ENCODE results near the gene SF3A2.
"Not testable (repeated sequence)": the region's sequence is repeated elsewhere in the genome, so short reads cannot be mapped to it uniquely, and the experiment has no call there.

The SF3A2 gene

GRCh38 chr19:2277138-2277537 lies 40.5 kb downstream of the SF3A2 start:
- DNase-seq = no peak

- no peak for DNase-seq
Observed at GRCh38 chr19:2278459-2279158, 42.0 kb downstream of the SF3A2 start.

DNA sequence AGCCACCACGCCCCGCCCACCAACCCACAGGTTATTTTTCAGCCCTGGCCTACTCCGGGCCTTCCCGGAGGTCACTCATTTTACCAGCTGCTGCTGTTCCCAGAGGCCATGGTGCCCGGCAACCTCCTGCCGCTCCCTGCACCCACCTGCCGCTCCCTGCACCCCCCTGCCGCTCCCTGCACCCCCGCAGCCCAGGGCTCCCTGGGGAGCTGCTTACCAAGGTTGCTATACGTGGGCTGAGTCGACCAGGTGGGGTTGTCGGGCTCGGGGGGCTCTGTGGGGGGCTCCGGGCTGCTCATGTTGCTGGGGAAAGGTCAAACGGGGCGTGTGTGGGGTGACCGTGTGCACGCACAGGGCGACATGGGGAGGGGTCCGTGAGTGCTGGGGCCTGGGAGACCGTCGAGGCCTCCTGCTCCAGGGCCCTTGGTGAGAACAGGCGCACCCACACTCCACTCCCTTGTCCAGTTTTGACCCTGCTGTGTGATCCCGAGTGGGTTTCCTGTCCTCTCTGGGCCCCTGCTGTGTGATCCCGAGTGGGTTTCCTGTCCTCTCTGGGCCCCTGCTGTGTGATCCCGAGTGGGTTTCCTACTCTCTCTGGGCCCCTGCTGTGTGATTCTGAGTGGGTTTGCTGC lies 44.1 kb downstream of the SF3A2 start:
- no peak for DNase-seq

GRCh38 chr19:2281265-2282061 lies 44.8 kb downstream of the SF3A2 start:
- not testable (repeated sequence) for DNase-seq

DNA sequence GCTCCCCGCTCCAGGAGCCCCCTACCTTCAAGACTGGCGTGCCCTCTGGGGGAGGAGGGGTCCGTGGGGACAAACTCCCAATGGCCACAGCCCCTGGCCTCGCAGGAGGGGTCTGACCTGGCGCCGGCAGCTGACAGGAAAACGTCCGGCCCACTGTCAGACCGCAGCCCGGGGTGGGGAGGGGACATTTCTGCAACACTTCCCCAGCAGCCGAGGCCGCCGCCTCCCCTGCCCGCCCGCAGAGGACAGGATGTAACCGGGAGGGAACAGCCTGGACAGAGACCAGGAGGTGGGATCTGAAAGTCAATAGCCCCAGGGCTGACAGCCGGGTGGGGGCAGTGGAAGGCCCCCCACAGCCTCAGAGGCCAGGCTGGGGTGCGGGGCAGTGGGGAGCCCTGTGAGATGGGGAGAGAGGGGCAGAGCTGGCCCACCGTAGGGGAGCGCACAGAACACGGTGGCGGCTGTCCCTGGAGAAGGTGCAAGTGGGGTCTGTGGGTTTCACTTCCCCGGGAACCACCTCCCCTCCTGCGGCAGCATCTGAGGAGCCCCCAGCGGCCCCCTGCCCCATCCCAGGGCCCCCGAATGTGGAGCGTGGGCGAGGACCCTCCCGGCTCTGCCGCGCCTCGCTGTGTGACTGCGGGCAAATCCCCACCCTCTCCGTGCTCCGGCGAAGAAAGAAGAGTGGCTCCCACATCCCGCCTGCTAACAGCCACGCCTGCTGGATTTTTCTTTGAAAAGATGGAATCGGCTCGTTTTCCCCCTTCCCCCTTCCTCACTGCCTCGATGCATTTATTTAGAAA lies 45.6 kb downstream of the SF3A2 start, which contains the start of gene PEAK3:
PEAK3 (minus strand) TSS at position 114 of the 800 bp plus-strand sequence. CDS start 1,244 bp downstream, outside the sequence.
- DNase-seq = no peak

DNA sequence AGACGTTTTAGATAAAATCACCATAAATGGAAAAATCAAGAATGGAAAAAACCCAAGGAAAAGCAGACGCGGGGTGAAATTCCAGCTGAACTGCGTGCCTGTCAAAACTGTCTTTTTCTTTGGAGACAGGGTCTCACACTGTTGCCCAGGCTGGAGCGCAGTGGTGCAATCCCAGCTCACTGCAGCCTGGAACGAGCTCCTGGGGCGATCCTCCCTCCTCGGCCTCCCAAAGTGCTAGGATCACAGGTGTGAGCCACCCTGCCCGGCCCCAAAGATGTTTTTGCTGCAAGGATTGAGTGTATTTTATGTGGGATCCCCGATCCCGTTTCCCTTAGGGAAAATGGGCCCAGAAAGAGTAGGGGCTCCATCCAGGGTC lies 46.2 kb downstream of the SF3A2 start:
- DNase-seq = no peak

GRCh38 chr19:2283835-2284507 lies 47.3 kb downstream of the SF3A2 start:
- DNase-seq = no peak

DNA sequence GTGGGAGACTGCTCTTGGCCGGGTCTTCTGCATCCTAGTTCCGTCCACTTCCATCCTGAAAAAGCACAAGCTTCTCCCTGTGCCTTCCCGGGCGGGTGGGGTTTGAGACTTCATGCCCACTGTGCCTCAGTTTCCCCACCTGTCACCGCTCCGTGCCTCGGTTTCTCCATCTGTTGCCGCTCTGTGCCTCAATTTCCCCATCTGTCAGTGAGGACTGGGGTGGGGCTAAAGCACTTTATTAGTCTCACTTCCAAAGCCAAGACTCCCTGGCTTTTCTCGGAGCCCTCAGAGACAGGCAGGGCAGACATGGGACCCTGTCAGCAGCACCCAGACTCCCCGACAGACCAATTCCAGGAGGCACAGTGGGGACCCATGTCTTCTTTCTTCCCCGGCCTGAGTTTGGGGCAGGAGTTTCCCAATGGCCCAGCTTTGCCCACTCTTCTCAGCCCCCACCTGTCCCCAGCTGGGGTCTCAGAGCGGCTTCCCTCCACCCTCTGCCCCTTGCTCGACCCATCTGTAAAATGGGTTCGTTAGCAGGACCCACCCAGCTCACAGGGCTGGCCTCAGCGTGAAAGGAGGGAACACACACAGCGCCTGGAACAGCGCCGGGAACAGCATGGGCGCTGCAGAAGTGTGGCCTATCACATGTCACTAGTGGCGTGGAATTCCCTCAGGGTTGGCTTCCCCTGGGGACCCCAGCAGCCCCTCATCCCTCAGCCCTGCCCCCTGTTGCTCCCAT lies 49.9 kb downstream of the SF3A2 start:
- no peak for DNase-seq

DNA sequence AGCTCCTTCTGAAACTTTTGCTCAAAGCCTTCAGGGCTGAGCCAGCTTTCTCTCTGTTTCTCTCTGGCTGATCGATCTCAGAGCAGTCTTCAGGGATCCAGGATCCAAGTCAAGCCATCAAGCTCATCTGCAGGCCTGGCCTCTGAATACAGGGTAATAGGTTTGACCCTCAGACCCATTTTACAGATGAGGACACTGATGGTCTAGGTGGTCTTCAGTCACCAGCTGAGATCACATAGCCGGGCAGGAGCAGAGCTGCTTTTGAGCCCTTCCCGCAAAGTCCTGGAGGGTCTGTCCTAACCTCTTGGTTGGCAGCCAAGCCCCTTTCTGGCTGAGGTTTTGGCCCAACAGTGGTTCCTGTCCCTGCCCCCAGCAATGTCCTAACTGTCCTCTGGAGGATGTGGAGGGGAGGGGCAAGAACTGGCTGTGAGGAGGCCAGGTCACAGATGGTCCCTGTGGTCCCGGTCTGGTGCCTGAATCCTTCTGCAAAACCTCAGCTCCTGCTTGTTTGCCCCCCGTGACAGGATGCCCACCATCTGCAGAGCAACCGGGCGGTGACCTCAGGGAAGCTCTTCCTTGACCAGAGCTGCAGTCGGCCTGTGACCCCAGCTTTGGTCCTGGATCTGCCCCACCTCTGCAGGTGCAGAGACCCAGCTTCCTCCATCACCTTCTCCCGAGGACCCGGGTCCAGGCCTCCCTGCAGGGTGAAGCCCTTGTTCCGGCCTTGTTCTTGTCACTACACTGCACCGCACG lies 51.1 kb downstream of the SF3A2 start:
- DNase-seq = no peak

DNA sequence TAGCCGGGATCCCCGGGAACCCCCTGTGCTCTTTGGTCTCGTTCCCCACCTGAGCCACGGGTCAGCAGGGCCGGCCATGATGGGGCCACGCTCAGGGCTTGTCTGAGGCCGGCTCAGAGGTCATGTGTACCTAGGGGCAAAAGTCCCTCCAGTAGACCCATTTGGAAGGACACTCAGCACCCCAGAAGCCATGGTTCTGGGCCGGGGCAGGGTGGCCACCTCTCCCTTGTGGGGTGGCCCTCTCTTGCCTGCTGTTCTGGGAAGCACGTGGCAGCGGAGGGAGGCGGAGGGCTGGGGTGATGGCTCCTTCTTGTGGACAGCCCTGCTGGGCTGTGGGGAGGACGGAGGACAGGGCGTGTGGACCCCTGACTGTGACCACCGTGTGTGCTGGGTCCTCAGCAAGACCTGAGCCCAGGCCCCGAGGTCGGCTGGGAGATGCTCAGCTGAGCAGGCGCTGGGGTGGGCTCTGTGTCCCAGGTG lies 51.8 kb downstream of the SF3A2 start:
- no peak for DNase-seq

DNA sequence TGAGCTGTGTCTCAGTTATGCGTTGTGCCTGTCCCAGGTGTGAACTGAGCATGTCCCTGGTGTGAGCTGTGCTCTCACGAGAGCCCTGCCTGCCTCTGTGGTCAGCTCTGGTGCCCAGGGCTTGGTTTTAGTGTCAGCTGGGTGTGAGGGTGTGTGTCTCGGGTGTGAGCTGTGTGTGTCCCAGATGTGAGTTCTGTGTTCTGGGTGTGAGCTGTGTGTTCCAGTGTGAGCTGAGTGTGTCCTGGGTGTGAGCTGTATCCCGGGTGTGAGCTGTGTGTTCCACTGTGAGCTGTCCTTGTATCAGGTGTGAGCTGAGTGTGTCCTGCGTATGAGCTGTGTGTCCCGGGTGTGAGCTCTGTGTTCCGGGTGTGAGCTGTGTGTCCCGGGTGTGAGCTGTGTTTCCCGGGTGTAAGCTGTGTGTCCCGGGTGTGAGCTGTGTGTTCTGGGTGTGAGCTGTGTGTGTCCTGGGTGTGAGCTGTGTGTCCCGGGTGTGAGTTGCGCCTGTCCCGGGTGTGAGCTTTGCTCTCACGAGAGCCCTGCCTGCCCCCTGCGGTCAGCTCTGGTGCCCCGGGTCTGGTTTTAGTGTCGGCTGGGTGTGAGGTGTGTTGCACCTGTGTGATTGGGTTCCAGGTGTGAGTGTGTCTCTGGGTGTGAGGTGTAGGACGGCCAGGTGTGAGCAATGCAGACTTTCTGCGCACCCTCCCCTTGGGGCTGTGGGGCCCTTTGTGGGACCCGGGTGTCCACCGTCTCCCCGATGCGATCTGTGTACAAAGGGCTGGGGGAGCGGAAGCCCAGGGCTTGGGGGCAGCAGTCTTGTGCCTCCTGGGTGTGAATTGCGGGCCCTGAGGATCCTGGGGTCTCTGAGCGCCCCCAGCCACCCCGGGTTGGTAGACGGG lies 52.4 kb downstream of the SF3A2 start:
- DNase-seq = no peak

DNA sequence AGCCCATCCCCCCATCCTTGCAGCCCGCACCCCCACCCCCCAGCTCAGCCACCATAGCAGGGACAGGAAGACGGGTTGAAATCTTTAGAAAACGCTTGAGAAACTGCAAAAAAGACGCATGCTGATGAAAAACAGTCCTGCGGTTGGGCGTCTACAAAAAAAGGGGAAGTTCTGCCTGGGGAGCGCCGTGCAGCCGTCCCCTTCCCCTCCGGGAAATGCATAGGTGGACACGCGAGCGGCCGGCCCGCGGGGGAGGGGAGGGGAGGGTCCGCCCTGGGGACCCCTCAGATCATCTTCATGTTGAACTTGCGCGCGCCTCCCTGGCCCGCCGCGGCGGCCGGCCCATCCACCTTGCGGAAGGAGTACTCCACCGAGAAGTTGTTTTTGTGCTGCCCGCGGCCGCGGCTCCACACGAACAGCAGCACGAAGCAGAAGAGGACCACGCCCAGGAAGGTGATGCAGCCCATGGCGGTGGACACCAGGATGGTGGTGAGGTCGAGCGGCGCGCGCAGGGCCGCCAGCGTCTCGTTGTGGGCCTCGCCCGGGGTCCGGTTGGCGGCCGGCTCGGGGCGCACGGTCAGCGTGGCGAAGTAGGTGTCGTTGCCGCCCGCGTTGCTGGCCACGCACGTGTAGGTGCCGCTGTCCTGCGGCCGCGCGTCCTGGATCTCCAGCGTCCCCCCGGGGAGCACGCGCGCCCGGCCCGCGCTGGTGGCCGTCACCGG lies 53.3 kb downstream of the SF3A2 start:
- no peak for DNase-seq

- DNase-seq = no peak
Observed at GRCh38 chr19:2290441-2291184, 54.0 kb downstream of the SF3A2 start.

- DNase-seq = peak; percentile 80 to 81
Observed at GRCh38 chr19:2291185-2291751, 54.6 kb downstream of the SF3A2 start.

GRCh38 chr19:2294687-2295335 lies 58.2 kb downstream of the SF3A2 start:
- DNase-seq = peak in 1 of 2 experiments; percentile 71

- DNase-seq = no peak
Observed at GRCh38 chr19:2296141-2296540, 59.5 kb downstream of the SF3A2 start.

Data from NCI-H524 (cell line).